Measurements from ENCODE around the gene EHMT1.

DNA sequence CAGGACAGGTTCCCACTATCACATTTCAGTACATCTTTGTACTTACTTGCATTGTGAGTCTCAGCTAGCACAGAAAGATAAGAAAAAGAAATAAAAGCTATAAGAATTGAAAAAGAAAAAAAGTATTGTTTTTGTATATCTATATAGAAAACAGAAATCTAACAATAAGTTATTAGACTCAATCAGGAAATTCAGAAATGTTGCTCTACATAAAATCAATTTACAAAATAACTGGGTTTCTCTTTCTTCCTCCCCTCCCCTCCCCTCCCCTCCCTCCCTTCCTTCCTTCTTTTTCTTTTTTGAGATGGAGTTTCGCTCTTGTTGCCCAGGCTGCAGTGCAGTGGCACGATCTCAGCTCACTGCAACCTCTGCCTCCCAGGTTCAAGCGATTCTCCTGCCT is 251.6 kb downstream of the EHMT1 start:
- TF ChIP-seq, protein P1, sequence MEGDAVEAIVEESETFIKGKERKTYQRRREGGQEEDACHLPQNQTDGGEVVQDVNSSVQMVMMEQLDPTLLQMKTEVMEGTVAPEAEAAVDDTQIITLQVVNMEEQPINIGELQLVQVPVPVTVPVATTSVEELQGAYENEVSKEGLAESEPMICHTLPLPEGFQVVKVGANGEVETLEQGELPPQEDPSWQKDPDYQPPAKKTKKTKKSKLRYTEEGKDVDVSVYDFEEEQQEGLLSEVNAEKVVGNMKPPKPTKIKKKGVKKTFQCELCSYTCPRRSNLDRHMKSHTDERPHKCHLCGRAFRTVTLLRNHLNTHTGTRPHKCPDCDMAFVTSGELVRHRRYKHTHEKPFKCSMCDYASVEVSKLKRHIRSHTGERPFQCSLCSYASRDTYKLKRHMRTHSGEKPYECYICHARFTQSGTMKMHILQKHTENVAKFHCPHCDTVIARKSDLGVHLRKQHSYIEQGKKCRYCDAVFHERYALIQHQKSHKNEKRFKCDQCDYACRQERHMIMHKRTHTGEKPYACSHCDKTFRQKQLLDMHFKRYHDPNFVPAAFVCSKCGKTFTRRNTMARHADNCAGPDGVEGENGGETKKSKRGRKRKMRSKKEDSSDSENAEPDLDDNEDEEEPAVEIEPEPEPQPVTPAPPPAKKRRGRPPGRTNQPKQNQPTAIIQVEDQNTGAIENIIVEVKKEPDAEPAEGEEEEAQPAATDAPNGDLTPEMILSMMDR (IDR thresholded peaks at IDR 0.05): no peak
- TF ChIP-seq EP300 (IDR thresholded peaks at IDR 0.05): no peak
- no peak for TF ChIP-seq POLR2A (IDR thresholded peaks at IDR 0.05; ENCODE audit: low read depth)

Data from esophagus muscularis mucosa (tissue), 4 donors.